GM18858 (cell line): Measurements from ENCODE around the gene HIVEP1.

Experiments used
- ATAC-seq: cut with Tn5 transposase; IDR thresholded peaks from one replicate; pipeline ENCODE4 v1.9.1; 2021; ENCODE audit not compliant: unreplicated experiment

Gene HIVEP1

GRCh38 chr6:12012038-12012557 is at the start of gene HIVEP1:
HIVEP1 (plus strand) TSS chr6:12012312; CDS start chr6:12015629, 3,317 bp downstream.
- ATAC-seq: no peak

- ATAC-seq: no peak
These were observed 48.2 kb upstream of the HIVEP1 start for GRCh38 chr6:11963756-11964500.

DNA sequence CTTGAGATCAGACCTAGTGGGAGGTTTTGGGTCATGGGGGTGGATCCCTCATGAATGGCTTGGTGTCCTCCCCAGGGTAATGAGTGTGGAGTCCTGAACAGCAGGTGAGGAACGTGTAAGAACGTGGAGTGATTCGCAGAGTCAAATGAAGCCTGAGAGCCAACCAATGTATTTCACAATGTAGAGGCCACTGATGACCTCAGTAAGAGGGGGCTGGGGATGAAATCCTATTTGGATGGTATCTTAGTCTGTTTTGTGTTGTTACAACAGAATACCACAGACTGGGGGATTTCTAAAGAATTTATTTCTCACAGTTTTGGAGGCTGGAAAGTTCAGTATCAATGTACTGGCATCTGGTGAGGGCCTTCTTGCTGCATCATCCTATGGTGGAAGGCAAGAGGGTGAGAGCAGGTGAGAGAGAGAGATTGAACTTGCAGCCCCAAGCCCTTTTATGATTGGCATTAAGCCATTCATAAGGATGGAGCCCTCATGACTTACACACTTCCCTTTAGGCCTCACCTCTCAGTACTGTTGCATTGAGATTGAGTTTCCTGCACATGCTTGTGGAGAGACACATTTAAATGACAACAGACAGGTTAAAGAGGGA is 47.3 kb upstream of the HIVEP1 start:
- no peak for ATAC-seq

DNA sequence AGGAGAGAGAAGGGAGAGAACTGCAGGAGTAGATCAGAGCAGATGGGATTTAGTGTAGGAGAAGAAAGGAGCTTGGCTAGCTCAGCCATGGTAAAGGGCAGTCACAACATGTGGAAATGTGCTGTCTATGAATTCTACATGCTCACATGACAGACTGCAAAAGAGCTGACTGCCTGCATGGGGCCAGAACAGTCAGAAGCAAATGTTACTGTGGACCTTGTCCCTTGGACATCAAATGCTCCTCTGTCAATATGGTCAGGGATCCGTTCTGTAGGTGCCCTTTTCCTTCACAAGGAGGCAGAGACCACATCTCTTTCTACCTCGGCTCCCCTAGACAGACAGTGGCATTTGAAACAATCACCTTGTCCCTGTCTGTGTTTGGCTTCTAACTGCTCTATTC is 46.6 kb upstream of the HIVEP1 start:
- no peak for ATAC-seq

- peak; percentile 57 for ATAC-seq
These were observed 43.8 kb upstream of the HIVEP1 start for GRCh38 chr6:11968241-11968806.

- ATAC-seq: no peak
These were observed 43.0 kb upstream of the HIVEP1 start for GRCh38 chr6:11969092-11969491.

- no peak for ATAC-seq
These were observed 42.0 kb upstream of the HIVEP1 start for GRCh38 chr6:11970114-11970513.

DNA sequence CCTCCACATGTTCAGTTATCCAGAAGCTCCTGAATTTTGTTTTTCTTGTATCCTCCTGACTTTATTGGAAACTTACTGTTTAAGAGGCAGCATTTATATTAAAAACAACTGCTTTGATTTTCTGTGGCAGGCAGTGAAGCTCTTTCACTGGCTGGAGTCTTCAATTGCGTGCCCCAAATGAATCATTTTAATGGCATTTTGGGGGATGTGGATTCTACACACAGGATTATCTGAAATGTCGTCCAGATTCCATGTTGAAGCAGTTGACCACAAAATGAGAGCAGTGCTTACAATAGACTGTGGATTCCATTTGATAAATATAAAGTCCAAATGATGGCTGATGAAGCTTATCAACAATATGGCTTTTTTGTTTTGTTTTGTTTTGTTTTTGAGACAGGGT is 41.0 kb upstream of the HIVEP1 start:
- no peak for ATAC-seq

DNA sequence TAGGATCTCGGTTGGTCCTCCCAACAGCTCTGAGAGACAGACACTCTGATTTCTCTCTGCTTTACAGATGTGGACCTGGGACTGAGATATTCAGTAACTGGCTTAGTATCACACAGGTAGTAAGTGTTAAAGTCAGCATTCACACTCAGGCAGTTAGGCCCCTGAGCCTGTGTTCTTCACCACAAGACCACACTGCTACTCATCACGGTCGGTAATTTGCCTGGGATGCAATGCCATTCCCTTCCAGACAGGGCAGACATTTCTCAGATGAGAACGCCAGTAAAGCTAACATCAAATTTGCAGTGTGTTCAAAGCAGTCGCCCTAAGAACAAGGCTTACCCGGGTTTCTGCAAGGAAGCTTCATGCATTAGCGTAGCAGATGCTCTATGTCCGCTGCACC is 39.8 kb upstream of the HIVEP1 start:
- no peak for ATAC-seq

- no peak for ATAC-seq
These were observed 39.3 kb upstream of the HIVEP1 start for GRCh38 chr6:11972806-11973205.

DNA sequence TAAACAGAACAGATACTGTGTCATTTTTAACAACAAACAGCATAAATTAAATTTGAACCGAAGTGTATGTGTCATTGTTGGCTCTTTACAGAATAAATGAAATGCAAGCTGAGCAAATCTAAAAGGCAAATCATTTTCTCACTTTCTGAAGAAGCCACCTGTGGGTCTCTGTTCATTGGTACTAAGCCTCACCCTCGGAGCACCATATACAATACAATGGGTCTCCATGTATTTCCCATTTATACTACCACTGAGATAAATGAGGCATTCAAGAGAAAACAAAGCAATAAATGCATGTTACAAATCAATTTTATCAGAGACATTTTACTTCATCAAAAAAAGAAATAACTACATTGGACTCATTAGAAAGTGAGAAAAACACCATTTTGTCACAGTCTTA is 38.9 kb upstream of the HIVEP1 start:
- ATAC-seq: no peak

GRCh38 chr6:11974089-11974488 is 38.0 kb upstream of the HIVEP1 start:
- no peak for ATAC-seq

DNA sequence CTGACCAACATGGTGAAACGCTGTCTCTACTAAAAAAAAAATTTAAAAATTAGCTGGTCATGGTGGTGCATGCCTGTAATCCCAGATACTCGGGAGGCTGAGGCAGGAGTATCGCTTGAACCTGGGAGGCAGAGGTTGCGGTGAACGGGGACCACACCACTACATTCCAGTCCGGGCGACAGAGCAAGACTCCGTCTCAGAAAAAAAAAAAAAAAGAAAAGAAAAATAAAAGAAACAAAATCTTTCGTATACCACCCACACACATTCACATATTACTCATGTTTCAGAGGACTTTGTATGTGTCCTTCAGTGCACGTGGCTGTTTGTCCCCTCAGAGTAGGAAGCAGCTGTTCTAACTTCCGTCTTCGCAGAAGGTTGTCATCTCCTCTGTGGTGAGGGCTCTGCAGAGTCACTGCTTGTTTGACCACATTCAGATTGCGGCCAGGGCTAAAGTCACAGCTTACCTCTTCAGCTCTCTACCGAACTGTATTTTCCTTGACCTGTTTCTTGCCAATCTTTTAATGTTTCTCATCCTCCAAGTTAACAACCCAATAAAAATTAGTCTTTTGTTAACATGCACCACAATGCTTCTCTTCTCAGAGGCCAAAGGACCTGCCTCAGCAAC is 36.6 kb upstream of the HIVEP1 start:
- ATAC-seq: peak; percentile 59

- ATAC-seq: no peak
These were observed 35.6 kb upstream of the HIVEP1 start for GRCh38 chr6:11976489-11976888.

DNA sequence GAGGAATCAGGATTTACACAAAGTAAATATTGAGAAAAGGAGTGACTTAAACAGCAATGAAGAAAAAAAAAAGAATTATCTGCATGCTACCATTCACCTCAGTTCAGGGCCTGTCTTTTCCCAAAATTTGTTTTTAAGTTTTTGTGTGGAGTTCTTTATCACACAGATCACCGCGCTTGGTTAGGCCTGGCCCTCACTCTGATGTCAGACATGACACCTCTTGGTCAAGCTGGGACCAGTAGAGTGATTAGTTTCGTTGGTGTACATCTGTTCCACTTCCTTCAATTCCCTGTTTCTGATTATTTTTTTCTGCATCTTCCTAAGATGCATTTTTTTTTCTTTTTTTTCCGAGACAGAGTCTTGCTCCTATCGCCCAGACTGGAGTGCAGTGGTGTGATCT is 34.9 kb upstream of the HIVEP1 start:
- no peak for ATAC-seq

DNA sequence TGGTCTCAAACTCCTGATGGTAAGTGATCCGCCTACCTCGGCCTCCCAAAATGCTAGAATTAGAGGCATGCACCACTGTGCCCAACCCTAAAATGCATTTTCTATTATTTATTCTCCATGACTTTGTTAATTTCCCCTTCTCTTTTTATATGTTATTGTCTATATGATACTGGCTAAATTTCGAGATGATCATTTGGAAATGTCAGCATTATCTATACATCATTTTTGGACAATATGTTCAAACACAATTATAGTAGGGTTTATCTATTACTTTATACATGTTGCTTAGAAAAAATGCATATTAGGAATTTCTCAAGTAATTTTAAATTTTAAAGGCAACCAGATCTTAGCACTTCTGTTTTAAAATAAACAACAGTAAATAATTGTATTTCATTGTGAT is 34.4 kb upstream of the HIVEP1 start:
- ATAC-seq: no peak

- ATAC-seq: no peak
These were observed 33.7 kb upstream of the HIVEP1 start for GRCh38 chr6:11978169-11978987.

DNA sequence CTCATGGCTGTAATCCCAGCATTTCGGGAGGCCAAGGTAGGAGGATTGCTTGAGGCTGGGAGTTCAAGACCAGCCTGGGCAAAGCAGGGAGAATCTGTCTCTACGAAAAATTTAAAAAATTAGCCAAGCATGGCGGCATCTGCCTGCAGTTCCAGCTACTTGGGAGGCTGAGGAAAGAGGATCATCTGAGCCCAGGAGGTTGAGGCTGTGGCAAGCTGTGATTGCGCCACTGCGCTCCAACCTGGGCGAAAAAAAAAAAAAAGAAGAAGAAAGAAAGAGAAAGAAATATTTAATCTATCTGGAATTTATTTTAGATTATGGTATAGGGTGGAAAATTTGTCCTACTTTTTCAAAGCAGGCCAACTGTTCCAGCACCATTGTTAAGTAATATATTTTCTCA is 32.2 kb upstream of the HIVEP1 start:
- ATAC-seq: no peak

DNA sequence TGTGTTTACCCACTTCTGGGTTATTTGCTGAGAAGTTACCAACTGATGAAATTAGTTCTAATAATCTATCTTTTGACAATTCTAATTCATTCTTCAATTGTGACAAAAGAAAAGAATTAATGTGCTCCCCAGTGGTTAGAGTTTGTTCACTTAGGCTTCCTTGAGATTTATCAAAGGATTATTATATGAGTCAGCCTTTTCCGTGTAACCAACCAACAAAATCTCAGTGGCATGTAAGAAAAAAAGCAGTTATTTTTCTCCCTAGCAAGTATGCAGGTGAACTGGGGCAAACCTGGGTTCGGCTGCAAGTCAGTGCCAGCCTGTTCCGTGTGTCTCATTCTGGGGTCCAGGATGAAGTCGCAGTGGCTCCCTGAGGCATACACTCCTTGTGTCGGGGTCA is 28.8 kb upstream of the HIVEP1 start:
- no peak for ATAC-seq

DNA sequence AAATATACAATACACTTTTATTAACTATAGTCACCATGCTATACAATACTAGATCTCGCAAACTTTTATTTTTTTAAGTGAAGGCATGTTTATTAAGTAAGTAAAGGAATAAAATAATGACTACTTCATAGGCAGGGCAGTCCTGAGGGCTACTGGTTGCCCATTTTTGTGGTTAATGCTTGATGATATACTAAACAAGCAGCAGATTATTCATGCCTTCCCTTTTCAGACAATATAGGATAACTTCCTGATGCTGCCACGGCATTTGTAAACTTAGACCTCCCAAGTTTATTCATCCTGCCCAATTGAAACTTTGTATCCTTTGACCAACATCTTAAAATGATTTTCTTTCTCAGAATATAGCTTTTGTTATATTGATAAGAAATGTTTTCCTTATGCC is 24.7 kb upstream of the HIVEP1 start:
- ATAC-seq: no peak

GRCh38 chr6:11989386-11989785 is 22.7 kb upstream of the HIVEP1 start:
- ATAC-seq: no peak
